KOPT-K1 (cell line): ENCODE results near the gene USP15.
A peak's percentile ranks its signal among the peaks of the same experiment; 100 is the strongest.

Source experiments
- H3K27ac ChIP-seq: fragments of 200-600 bp; sonication (generic); 2 replicates; pipeline ENCODE4 v1.5.1; 2016; ENCODE audit warnings: antibody characterized with exemption, mild to moderate bottlenecking, low read depth, low read length; ENCODE audit not compliant: poor library complexity, severe bottlenecking
- H3K36me3 ChIP-seq: fragments of 200-600 bp; sonication (generic); 2 replicates; pipeline ENCODE4 v1.5.1; 2017; ENCODE audit warnings: antibody characterized with exemption, mild to moderate bottlenecking, low read length, moderate library complexity; ENCODE audit not compliant: insufficient read depth
- H3K9me3 ChIP-seq: fragments of 200-600 bp; sonication (generic); 2 replicates; pipeline ENCODE4 v1.5.1; 2017; ENCODE audit warnings: antibody characterized with exemption, low read length, mild to moderate bottlenecking; ENCODE audit not compliant: insufficient read depth, poor library complexity, severe bottlenecking

USP15 gene

DNA sequence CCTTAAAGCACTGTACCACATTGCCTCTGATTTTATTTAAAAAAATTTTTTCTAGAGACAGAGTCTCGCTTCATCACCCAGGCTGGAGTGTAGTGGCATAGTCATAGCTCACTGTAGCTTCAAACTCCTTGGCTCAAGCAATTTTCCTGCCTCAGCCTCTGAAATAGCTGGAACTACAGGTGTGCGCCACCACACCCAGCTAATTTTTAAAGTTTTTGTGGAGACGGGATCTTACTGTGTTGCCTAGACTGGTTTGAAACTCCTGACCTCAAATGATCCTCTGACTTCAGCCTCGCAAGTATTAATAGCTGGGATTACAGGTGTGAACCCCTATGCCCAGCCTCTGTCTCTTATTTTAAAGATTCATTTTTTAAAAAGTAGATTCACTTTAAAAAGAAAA is 5.3 kb downstream of the USP15 start:
- no peaks in the 10 kb centered on the region for H3K9me3 ChIP-seq
- H3K36me3 ChIP-seq: peaks cover 3% of the 10 kb centered on the region; the same call in 1 of the 2 replicates
- peak overlapping the region; percentile 98 for H3K27ac ChIP-seq

DNA sequence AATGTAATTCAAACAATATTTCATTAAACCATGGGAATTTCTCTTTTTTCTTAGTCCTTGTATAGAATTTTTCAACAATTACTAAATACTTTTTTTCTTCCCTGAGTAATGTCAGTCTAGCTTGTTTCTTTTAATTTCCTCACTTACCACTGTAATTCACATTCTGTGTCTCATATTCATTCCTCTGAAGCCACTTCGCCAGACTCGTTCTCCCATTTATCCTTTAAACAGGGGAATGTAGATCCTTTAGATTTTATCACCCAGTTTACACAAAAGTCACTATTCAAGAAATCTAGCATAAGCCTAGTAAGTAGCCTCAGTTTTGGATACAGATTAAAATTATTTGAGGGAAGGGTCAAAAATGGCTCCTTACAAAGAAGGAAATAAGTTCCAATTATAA is 6.8 kb downstream of the USP15 start:
- H3K36me3 ChIP-seq: peaks cover 7% of the 10 kb centered on the region; the same call in 1 of the 2 replicates
- H3K27ac ChIP-seq: peak overlapping the region; percentile 32
- H3K9me3 ChIP-seq: no peaks in the 10 kb centered on the region

DNA sequence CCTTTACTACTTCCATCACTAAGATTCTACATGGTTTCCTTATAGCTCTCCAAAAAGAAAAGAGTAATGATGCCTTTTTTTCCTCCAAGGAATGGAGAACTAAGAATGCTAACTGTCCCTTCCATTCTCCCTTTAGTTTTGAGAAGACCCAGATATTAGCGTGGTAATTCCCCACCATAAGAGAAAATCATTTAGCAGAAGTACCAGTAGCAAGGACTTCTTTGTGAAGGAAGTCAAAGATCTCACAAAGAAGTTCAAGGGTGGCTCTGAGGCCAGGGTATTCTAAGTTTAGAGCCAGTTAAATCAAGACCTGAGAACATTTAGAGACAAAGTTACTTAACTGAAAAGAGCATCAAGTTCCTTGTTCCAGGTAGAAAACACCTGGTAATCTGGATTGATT is 7.3 kb downstream of the USP15 start:
- H3K36me3 ChIP-seq: peaks cover 7% of the 10 kb centered on the region; the same call in 1 of the 2 replicates
- H3K27ac ChIP-seq: peak overlapping the region; percentile 32
- H3K9me3 ChIP-seq: no peaks in the 10 kb centered on the region

DNA sequence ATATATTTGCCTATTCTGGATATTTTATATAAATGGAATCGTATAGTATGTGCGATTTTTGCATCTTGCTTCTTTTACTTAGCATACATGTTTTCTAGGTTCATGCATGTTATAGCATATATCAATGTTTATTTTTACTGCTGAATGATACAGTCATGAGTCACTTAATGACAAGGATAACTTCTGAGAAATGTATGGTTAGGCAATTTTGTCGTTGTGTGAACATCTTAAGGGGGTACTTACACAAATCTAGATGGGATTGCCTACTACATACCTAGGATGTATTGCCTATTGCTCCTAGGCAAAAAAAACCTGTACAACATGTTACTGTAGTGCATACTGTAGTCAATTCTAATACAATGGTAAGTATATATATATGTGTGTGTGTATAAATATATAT is 8.8 kb downstream of the USP15 start:
- Histone ChIP-seq H3K36me3 (peaks cover 7% of the 10 kb centered on the region; the same call in 1 of the 2 replicates), H3K27ac (no peak overlapping the region), H3K9me3 (no peaks in the 10 kb centered on the region)

DNA sequence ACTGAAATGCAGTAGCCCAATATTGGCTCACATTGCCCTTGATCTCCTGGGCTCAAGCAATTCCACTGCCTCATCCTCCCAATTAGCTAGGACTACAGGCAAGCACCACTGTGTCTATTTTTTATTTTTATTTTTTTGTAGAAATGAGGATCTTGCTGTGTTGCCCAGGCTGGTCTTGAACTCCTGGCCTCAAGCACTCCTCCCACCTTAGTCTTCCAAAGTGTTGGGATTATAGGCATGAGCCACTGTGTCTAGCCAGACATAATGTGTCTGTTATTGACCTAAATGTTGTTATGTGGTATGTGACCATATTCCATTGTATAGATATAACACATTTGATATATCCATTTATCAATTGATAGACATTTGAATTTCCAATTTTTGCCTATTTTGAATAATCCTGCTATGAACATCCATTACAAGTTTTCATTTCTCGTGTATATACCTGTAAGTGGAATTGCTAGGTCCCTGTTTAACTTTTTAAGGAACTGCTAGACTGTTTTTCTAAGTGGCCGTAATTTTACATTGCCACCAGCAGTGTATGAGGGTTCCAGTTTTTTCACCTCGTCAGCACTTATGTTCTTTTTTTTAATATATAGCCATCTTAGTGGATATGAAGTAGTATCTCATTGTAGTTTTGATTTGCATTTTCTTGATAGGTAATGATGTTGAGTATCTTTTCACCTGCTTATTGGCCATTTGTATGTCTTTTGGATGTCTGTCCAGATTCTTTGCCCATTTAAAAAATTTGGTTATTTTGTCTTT is 9.4 kb downstream of the USP15 start:
- Histone ChIP-seq H3K27ac (no peak overlapping the region), H3K9me3 (no peaks in the 10 kb centered on the region), H3K36me3 (peaks cover 7% of the 10 kb centered on the region; the same call in 1 of the 2 replicates)

DNA sequence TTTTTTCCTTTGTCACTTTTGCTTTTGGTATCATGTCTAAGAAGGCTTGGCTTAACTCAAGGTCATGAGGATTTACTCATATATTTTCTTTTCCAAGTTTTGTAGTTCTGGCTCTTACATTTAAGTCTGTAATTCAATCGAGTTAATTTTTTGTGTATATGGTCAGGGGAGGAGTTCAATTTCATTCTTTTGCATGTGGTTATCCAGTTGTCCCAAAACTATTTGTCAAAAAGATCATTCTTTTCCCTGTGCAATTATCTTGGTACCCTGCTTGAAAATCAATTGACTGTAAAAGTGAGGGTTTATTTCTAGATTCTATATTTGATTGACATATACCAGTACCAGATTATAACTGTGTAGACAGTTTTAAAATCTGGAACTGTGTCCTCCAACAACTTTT is 10.2 kb downstream of the USP15 start:
- no peaks in the 10 kb centered on the region for H3K9me3 ChIP-seq
- no peak overlapping the region for H3K27ac ChIP-seq
- H3K36me3 ChIP-seq: peaks cover 7% of the 10 kb centered on the region; the same call in 1 of the 2 replicates

DNA sequence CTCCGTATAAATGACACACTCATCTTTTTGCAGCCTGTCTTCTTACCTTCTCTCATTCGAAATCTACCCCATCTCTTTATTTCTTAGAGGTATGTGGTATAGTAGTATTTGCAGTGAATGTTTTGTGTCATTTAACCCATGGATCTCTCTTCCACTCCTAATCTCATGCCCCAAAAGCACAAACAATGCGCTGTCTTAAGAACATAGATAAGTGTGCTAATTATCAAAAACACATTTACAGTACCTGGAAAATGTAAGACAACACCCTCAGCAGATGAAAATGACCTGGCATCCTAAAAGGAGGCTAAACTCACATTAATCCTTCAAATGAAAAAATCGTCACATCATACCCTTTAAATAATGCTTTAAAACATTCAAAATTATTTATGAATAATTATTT is 10.7 kb downstream of the USP15 start:
- no peaks in the 10 kb centered on the region for H3K9me3 ChIP-seq
- no peak overlapping the region for H3K27ac ChIP-seq
- peaks cover 7% of the 10 kb centered on the region; the same call in 1 of the 2 replicates for H3K36me3 ChIP-seq

DNA sequence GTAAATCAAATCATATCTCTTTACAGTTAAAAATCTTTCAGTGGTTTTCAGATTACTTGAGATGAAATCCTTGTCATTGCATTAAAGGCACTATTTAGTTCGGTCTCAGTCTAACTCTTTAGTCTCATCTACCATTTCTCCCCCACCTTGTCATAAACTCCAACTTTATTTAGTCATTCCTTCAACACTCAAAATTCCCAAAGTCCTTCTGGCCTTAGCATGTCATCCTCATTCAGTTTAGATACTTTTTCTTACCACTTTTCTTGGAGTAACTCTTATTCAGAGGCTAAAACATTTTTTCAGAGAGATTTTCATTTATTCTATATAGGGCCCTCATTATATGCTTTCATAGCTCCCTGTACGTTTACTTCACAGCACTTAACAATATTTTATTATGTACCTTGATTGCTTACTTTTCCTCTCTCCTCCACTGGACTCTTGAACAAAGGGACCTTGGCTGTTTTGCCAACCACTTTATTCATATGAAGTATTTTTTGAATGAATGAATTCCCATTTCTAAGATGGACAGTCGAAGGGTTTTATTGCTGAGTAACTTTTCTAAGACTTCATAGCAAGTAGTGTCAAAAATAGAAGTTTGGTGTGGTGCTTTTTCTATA is 12.8 kb downstream of the USP15 start:
- Histone ChIP-seq H3K36me3 (peaks cover 17% of the 10 kb centered on the region; the same call in 1 of the 2 replicates), H3K27ac (peak overlapping the region; percentile 26)

DNA sequence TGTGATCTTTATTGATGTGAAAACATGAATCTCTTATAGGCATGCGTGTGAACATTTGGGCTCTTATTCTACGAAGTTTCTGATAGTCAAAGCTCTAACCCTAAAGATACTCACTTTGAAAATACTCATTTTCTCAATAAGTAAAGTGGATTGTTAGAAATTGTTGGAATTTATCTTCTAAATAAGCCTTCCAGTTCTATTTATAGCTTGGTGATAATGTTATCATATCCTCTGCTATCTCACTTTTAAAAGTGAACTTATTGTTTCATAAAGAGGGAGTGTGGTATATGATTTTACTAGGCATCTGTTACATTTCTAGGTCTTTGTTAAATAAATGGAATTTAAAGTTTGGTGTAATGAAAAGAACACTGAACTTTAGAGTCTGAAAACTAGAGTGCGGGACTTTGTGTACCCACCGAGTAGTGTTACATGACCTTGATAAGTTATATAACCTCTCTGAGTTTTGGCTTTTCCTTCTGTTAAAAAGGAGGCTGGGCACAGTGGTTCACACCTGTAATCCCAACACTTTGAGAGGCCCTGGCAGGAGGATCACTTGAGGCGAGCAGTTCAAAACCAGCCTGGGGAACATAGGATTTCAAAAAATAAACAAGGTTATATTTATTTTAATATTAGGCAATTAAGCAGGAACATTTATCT is 13.6 kb downstream of the USP15 start:
- Histone ChIP-seq H3K27ac (peak overlapping the region; percentile 26), H3K36me3 (peaks cover 25% of the 10 kb centered on the region), H3K9me3 (no peaks in the 10 kb centered on the region)

More for the DNA sequence above, 12.8 kb downstream of the USP15 start:
- H3K9me3 ChIP-seq: no peaks in the 10 kb centered on the region

DNA sequence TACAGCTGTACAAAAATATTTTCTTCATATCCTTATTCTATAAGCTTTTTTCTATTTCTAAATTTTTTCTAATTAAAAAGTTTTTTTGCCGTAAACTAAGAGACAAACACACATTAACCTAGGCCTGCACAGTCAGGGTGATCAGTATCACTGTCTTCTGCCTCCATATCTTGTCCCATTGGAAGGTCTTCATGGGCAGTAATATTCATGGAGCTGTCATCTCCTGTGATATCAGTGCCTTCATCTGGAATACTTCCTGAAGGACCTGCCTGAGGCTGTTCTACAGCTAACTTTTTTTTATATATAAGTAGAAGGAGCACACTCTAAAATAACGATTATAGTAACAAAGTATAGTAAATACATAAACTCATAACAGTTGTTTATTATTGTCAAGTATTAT is 17.8 kb downstream of the USP15 start:
- H3K9me3 ChIP-seq: no peaks in the 10 kb centered on the region
- peaks cover 28% of the 10 kb centered on the region for H3K36me3 ChIP-seq
- no peak overlapping the region for H3K27ac ChIP-seq

DNA sequence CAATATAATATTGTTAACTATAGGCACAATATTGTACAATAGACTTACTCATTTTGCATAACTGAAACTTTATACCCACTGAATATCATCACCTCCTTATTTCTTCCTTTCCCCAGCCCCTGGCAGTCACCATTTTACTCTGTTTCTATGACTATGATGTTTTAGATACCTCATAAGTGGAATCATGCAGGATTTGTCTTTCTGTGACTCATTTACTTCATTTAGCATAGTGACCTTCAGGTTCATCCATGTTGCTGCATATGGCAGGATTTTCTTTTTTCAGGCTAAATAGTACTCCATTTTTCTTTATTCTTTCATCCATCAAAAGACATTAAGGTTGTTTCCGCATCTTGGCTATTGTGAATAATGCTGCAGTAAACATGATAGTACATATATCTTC is 18.9 kb downstream of the USP15 start:
- no peaks in the 10 kb centered on the region for H3K9me3 ChIP-seq
- H3K36me3 ChIP-seq: peaks cover 28% of the 10 kb centered on the region
- H3K27ac ChIP-seq: no peak overlapping the region

DNA sequence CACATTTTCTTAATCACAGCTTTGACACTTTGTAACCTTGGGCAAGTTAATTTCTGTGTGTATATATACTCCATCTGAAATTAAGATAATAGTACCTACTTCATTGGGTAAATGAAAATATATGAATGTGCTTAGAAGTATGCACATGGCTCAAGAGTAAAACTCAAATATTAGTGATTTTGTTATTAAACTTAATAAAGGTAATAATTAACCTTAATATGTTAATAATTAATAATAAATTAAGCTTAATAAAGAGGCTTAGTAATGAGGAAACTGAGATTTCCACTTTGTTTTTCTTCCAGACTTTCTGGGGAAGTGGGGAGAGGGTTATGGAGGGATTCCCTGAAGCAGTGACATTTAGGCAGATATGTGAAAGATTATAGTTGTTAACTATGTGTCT is 19.8 kb downstream of the USP15 start:
- Histone ChIP-seq H3K36me3 (peaks cover 33% of the 10 kb centered on the region), H3K27ac (peak overlapping the region; percentile 15), H3K9me3 (peaks cover 8% of the 10 kb centered on the region)

DNA sequence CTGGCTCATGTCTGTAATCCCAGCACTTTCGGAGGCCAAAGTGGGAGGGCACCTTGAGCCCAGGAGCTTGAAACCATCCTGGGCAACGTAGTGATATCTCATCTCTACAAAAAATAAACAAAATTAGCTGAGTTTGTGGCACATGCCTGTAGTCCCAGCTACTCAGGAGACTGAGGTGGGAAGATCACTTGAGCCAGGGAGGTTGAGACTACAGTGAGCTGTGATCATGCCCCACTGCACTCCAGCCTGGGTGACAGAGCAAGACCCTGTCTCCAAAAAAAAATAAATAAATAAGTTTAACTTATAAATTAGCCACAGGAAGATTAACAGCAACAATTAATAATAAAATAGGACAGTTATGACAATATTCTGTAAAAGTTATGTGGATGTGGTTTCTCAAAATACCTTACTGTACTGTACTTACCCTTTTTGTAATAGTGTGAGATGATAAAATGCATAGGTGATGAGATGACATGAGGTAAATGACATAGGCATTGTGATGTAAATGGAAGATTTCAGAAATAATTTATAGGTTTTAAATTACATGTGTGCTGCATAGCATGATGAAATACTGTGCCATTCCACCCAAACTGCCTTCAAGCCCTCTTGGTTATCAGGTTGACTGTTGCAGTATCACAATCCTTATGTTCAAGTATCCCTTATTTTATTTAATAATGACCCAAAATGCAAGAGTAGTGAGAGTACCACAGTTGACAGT is 22.0 kb downstream of the USP15 start:
- Histone ChIP-seq H3K9me3 (peaks cover 26% of the 10 kb centered on the region), H3K27ac (peak overlapping the region; percentile 71), H3K36me3 (peaks cover 50% of the 10 kb centered on the region)

DNA sequence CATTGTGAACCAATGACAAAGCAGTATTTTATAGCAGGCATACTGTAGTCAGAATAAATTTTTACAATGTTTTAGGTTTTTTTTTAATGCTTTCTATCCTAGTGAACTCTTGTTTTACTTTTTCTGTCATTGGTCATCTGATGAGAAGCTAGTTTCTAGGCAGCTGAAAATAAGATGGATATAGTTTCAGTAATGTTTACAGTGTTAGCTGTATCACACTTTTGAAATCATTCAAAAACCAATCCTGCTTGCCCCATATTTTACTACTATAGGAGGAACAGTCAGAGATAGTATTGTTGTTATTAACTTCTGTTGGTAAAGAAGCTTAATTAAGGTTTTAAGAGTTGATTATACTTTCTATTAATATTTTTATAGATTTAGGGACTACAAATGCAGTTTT is 24.5 kb downstream of the USP15 start:
- Histone ChIP-seq H3K27ac (peak overlapping the region; percentile 17), H3K36me3 (peaks cover 41% of the 10 kb centered on the region), H3K9me3 (peaks cover 44% of the 10 kb centered on the region)

DNA sequence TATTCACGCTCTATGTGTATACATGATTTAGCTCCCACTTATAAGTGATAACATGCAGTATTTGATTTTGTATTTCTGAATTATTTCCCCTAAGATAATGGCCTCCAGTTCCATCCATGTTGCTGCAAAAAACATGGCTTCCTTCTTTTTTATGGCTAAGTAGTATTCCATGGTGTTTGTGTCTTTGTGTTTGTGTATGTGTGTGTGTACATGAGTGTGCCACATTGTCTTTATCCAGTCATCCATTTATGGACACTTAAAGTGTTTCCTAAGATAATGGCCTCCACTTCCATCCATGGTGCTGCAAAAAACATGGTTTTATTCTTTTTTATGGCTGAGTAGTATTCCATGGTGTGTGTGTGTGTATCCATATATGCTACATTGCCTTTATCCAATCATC is 25.1 kb downstream of the USP15 start:
- Histone ChIP-seq H3K27ac (no peak overlapping the region), H3K36me3 (peaks cover 41% of the 10 kb centered on the region), H3K9me3 (peaks cover 49% of the 10 kb centered on the region)
